Astrocyte (in vitro differentiated cells and primary cell): ENCODE results near the gene EML1. TPM values are rescaled to one million over a fixed set of nuclear protein-coding genes. Genes with fewer than 3 reads are reported as not detected.
A peak's percentile ranks its signal among the peaks of the same experiment; 100 is the strongest.

Source experiments
- DNase-seq: peaks from one replicate; pipeline ENCODE4 v3.0.0-alpha.2; 2010; ENCODE audit warnings: low read depth
- FAIRE-seq: peaks from 2 replicates; lab custom pipeline; 2011; peaks lifted over from hg19 to GRCh38; lab: Jason Lieb, UNC
- H2AFZ ChIP-seq: 2 replicates; pipeline ENCODE4 v1.6.0; 2012; ENCODE audit warnings: low read depth, low read length, inconsistent platforms
- H3K27ac ChIP-seq: 2 replicates; pipeline ENCODE4 v1.5.1; 2011; ENCODE audit warnings: low read depth, low read length, inconsistent platforms
- H3K27me3 ChIP-seq: 2 replicates; pipeline ENCODE4 v1.6.0; 2011; ENCODE audit warnings: low read length, inconsistent platforms; ENCODE audit not compliant: insufficient read depth
- H3K36me3 ChIP-seq: 2 replicates; pipeline ENCODE4 v1.5.1; 2011; ENCODE audit warnings: low read length, inconsistent platforms; ENCODE audit not compliant: insufficient read depth
- H3K4me1 ChIP-seq: 2 replicates; pipeline ENCODE4 v1.5.1; 2011; ENCODE audit warnings: low read length, inconsistent platforms; ENCODE audit not compliant: insufficient read depth
- H3K4me2 ChIP-seq: 2 replicates; pipeline ENCODE4 v1.6.0; 2012; ENCODE audit warnings: low read length, inconsistent platforms
- H3K4me3 ChIP-seq: 2 replicates; pipeline ENCODE4 v1.5.1; 2011; ENCODE audit warnings: low read depth, mild to moderate bottlenecking, low read length, inconsistent platforms; ENCODE audit not compliant: insufficient read depth
- H3K79me2 ChIP-seq: 2 replicates; pipeline ENCODE4 v1.6.0; 2012; ENCODE audit warnings: mild to moderate bottlenecking, low read length, inconsistent platforms; ENCODE audit not compliant: insufficient read depth
- H3K9ac ChIP-seq: 2 replicates; pipeline ENCODE4 v1.6.0; 2012; ENCODE audit warnings: mild to moderate bottlenecking, low read length, inconsistent platforms
- H3K9me3 ChIP-seq: 2 replicates; pipeline ENCODE4 v1.5.1; 2012; ENCODE audit warnings: low read depth, mild to moderate bottlenecking, low read length, inconsistent platforms; ENCODE audit not compliant: insufficient read depth
- H4K20me1 ChIP-seq: 2 replicates; pipeline ENCODE4 v1.6.0; 2012; ENCODE audit warnings: low read length, inconsistent platforms; ENCODE audit not compliant: insufficient read depth
- H3K27ac Mint-ChIP-seq: one replicate; pipeline ENCODE4 v1.8.0; 2021; ENCODE audit warnings: mild to moderate bottlenecking, mixed read lengths; ENCODE audit not compliant: unreplicated experiment
- H3K27me3 Mint-ChIP-seq: one replicate; pipeline ENCODE4 v1.8.0; 2021; ENCODE audit warnings: low read depth, mixed read lengths; ENCODE audit not compliant: unreplicated experiment
- H3K36me3 Mint-ChIP-seq: one replicate; pipeline ENCODE4 v1.8.0; 2021; ENCODE audit warnings: low read depth, mixed read lengths; ENCODE audit not compliant: unreplicated experiment
- H3K4me1 Mint-ChIP-seq: one replicate; pipeline ENCODE4 v1.8.0; 2021; ENCODE audit warnings: low read depth, mixed read lengths; ENCODE audit not compliant: unreplicated experiment
- H3K4me3 Mint-ChIP-seq: one replicate; pipeline ENCODE4 v1.8.0; 2021; ENCODE audit warnings: mild to moderate bottlenecking, moderate library complexity, mixed read lengths; ENCODE audit not compliant: unreplicated experiment
- H3K9me3 Mint-ChIP-seq: one replicate; pipeline ENCODE4 v1.8.0; 2021; ENCODE audit warnings: mild to moderate bottlenecking, mixed read lengths; ENCODE audit not compliant: unreplicated experiment
- CTCF ChIP-seq: IDR thresholded peaks from 2 replicates; pipeline ENCODE4 v1.5.1; 2011; ENCODE audit warnings: low read depth, mild to moderate bottlenecking, inconsistent platforms, low read length, moderate library complexity; ENCODE audit not compliant: insufficient read depth
- EZH2 ChIP-seq: IDR thresholded peaks from 2 replicates; pipeline ENCODE4 v1.6.1; 2012; ENCODE audit warnings: mild to moderate bottlenecking, low read length, inconsistent platforms; ENCODE audit not compliant: insufficient read depth
- total RNA-seq: library from RNA; stranded (reverse); gene quantifications from 2 replicates; pipeline ENCODE4 v1.2.1, GENCODE V29; 2021

EML1 gene
- total RNA-seq, 1 donor from 2014 or later, result 17.1 TPM

DNA sequence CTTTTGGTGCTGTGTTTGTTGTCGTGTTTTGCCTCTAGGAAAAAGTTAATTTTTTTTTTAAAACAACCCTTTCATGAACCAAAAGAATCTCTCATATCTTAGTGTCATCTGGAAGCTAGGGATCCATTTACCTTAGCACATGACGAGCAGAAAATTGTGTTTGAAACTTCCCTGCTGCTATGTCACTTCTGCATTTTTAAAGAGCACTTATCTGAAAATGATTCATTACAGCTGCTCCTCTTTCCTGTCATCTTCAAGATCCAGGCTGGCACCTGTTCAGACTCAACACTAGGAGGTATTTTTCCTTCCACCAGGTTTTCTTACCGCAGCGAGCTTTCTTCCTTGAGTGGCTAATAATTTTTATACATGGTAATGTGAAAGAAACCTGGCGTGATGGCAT is 67.0 kb downstream of the EML1 start:
- Histone ChIP-seq H3K4me3 (no peak overlapping the region), H3K79me2 (no peaks in the 10 kb centered on the region), H3K4me1 (peaks cover 11% of the 10 kb centered on the region), H3K27me3 (no peaks in the 10 kb centered on the region), H2AFZ (no peak overlapping the region), H3K4me2 (no peak overlapping the region), H4K20me1 (peaks cover 19% of the 10 kb centered on the region), H3K9me3 (no peaks in the 10 kb centered on the region), H3K27ac (no peak overlapping the region), H3K9ac (no peak overlapping the region), H3K36me3 (no peaks in the 10 kb centered on the region)
- FAIRE-seq (no peak), DNase-seq (no peak)
- no peak overlapping the region for H3K27ac Mint-ChIP-seq
- no peak for TF ChIP-seq EZH2
- no peak for TF ChIP-seq CTCF
- H3K36me3 Mint-ChIP-seq, result peaks cover 3% of the 10 kb centered on the region
- peaks cover 4% of the 10 kb centered on the region for H3K4me1 Mint-ChIP-seq
- no peak overlapping the region for H3K4me3 Mint-ChIP-seq
- H3K27me3 Mint-ChIP-seq, result no peaks in the 10 kb centered on the region
- no peaks in the 10 kb centered on the region for H3K9me3 Mint-ChIP-seq

DNA sequence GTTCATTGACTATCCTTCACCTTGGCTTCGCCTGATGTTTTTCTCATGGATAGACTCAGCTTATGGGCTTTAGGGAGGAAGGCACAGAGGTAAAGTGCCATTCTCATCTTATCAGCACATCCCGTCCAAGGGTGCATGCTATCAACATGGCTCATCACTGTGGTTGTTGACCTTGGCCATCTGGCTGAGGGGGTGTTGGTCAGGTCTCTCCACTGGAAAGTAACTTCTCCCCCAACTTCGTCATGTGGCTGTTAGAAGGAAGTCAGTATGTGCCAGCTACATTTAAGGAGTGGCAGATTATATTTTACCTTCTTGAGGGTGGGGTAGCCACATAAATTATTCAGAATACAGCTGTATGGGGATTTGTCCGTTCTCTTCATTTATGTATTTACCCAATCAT is 68.9 kb downstream of the EML1 start:
- Histone ChIP-seq H3K4me2 (peak overlapping the region; percentile 28), H3K79me2 (no peaks in the 10 kb centered on the region), H3K27me3 (no peaks in the 10 kb centered on the region), H3K9me3 (no peaks in the 10 kb centered on the region), H3K4me1 (peaks cover 11% of the 10 kb centered on the region), H3K4me3 (no peak overlapping the region), H2AFZ (no peak overlapping the region), H3K9ac (no peak overlapping the region), H3K27ac (no peak overlapping the region), H3K36me3 (no peaks in the 10 kb centered on the region), H4K20me1 (peaks cover 19% of the 10 kb centered on the region)
- Mint-ChIP-seq H3K36me3 (peaks cover 8% of the 10 kb centered on the region), H3K27me3 (no peaks in the 10 kb centered on the region), H3K4me1 (peaks cover 4% of the 10 kb centered on the region), H3K9me3 (no peaks in the 10 kb centered on the region), H3K27ac (no peak overlapping the region), H3K4me3 (no peak overlapping the region)
- peak; percentile 26 for FAIRE-seq
- TF ChIP-seq EZH2 (no peak), CTCF (no peak)
- peak; percentile 55 for DNase-seq

GRCh38 chr14:99863059-99863458 is 69.8 kb downstream of the EML1 start:
- Histone ChIP-seq H3K4me3 (no peak overlapping the region), H3K36me3 (no peaks in the 10 kb centered on the region), H3K79me2 (peaks cover 3% of the 10 kb centered on the region), H3K9ac (no peak overlapping the region), H3K4me1 (peaks cover 11% of the 10 kb centered on the region), H3K27ac (no peak overlapping the region), H2AFZ (no peak overlapping the region), H3K27me3 (no peaks in the 10 kb centered on the region), H3K9me3 (no peaks in the 10 kb centered on the region), H4K20me1 (peaks cover 23% of the 10 kb centered on the region), H3K4me2 (no peak overlapping the region)
- Mint-ChIP-seq H3K27me3 (no peaks in the 10 kb centered on the region), H3K27ac (no peak overlapping the region), H3K36me3 (peaks cover 10% of the 10 kb centered on the region), H3K4me1 (peaks cover 4% of the 10 kb centered on the region), H3K4me3 (no peak overlapping the region), H3K9me3 (no peaks in the 10 kb centered on the region)
- TF ChIP-seq CTCF, result no peak
- no peak for TF ChIP-seq EZH2
- DNase-seq (no peak), FAIRE-seq (no peak)
